T-helper 1 cell treated with Interleukin-12 subunit alpha and Interleukin-12 subunit beta and Interleukin-4 antibody, amounts not matched to agents 30 ng/mL and 1 ng/mL, for 36 hours (primary cell): ENCODE measurements around the gene TBCA. TPM values are rescaled to one million over a fixed set of nuclear protein-coding genes. Genes with fewer than 3 reads are reported as not detected.

ENCODE experiments used
- intact Hi-C: fragments of 100-400 bp; cut with micrococcal nuclease; formaldehyde crosslinking; loops from one replicate; pipeline ENCODE4 v1.15.1; 2024
- total RNA-seq: library from RNA; stranded (reverse); gene quantifications from 2 replicates; pipeline ENCODE4 v1.2.3, GENCODE V29; 2022

TBCA gene, protein sequence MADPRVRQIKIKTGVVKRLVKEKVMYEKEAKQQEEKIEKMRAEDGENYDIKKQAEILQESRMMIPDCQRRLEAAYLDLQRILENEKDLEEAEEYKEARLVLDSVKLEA
- total RNA-seq = 151 and 156 TPM in 2 replicates

DNA sequence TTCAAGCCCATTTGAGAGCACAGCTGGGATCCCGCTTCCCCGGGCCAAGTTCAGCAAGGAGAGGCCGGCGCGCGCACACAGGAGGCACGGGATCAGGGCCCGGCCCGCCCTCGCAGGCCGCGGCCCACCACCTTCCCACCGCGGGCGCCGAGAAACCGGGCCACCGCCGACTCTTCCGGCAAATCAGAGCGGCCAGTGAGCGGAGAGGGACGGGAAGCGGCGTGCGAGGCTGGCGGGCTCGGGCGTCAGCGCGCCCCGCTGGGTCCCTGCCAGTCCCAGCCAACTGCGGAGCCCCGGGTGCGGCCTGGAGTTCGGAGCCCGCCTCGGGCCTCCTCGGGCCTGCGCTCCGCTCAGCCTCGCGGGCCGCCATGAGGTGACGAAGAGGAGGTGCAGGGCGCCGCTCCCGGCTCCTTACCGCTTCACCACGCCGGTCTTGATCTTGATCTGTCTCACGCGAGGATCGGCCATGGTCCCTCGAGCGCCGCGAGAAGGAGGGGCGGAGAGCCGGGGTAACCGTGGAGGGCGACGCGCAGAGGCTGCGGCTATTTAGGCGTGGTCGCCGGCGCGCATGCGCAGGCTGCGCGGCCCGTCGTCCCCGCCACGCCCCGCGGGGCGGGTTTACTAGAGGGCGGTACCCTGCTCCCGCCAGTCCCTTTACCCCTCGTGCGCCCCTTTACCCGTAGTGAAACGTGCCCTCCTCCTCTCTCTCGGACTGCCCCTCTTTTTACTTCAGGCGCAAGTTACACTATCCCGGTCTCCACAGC lies at the start of gene TBCA:
Gene TBCA, minus strand, starts transcription at position 550 of the 764 bp plus-strand sequence. Its CDS starts 82 bp downstream, at position 468.
- intact Hi-C loops = loop anchor here (1.0 to 10.0 kb wide), 14 partner anchors 9 to 1839 kb away; partner anchors contain the start of genes AGGF1, AP3B1, ARSB and HOMER1

DNA sequence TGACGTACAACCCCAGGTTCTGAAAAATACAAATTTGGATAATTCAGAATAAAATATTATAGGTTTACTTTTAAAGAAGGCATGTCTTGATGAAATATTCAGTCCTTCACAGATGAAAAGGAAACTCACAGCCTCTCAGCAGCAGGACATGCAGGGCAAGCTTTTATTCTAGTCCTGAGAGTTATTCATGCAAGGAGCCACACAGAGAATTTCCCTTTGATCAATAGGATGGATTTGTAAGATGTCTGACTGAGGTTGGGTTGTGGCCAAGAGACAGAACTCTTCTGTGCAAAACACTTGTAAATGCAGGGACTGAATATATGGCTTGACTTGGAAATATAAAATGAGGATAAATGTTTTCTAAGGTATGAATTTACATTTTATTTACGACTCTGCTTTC lies 48.8 kb upstream of the TBCA start:
- intact Hi-C loops = no loop called here

DNA sequence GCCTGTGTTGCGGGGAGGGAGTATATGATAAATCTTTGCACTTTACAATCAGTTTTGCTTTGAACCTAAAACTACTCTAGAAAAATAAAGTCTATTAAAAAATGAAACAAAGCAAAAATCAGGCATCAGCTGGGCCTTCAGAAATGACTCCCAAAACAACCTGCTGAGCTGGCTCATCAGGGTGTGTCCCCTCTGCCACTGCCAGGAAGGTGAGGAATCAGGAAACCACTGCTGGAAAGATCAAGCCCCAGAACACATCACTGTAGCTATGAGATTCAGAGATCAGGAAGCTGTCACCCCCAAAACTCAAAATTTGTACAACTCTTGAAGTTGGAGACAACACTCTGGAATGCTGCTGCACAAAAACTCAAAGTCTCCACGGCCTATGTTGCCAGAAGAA lies 40.5 kb upstream of the TBCA start:
- intact Hi-C loops = no loop called here

DNA sequence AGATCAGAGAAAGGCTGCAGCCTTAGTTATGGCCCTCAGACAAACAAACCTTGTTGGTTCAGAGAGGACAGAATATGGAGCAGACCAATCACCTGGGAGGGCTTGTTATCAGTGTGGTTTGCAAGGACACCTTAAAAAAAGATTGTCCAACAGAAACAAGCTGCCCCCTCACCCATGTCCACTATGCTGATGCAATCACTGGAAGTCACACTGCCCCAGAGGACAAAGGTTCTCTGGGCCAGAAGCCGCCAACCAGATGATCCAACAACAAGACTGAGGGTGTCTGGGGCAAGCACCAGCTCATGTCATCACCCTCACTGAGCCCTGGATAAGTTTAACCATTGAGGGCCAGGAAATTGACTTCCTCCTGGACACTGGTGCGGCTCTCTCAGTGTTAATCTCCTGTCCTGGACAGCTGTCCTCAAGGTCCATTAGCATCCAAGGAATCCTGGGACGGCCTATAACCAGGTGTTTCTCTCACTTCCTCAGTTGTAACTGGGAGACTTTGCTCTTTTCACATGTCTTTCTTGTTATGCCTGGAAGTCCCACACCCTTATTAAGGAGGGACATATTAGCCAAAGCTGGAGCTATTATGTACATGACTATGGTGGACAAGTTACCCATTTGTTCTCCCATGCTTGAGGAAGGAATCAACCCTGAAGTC lies 36.9 kb upstream of the TBCA start:
- intact Hi-C loops = no loop called here

DNA sequence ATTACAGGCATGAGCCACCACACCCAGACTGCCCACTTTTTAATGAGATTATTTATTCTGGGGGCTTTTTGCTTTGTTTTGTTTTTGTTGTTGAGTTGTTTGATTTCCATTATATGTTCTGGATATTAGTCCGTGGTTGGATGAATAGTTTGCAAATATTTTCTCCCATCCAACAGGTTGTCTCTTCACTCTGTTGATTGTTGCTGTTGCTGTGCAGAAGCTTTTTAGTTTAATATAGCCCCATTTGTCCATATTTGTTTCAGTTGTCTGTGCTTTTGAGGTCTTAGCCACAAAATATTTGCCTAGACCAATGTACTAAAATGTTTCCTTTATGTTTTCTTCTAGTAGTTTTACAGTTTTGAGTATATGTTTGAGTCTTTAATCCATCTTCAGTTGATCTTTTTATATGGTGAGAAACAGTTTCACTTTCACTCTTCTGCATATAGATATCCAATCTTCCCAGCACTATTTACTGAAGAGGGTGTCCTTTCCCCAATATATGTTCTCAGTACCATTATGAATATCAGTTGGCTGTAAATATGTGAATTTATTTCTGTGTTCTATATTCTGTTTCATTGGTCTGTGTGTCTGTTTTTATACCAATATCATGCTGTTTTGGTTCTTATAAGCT lies 30.2 kb upstream of the TBCA start:
- intact Hi-C loops = no loop called here

DNA sequence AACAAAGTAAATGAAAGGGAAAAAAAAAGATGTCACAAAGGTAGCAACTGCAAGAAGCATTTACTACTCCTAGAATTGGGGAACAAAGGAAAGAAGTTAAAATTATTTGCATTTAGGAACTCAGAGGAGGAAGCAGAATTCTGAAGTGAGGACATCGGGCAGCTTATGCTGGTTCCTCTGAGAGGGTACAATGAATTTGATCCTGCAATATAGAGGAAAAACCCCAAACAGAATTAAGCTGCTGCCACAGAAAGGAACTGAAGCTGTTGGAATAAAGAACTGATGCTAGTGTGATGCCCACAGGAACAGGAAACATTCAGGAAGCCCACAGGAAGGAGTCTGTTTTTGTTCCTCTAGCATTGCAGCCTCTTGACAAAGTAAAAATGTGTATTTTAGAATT lies 22.3 kb upstream of the TBCA start:
- intact Hi-C loops = no loop called here

DNA sequence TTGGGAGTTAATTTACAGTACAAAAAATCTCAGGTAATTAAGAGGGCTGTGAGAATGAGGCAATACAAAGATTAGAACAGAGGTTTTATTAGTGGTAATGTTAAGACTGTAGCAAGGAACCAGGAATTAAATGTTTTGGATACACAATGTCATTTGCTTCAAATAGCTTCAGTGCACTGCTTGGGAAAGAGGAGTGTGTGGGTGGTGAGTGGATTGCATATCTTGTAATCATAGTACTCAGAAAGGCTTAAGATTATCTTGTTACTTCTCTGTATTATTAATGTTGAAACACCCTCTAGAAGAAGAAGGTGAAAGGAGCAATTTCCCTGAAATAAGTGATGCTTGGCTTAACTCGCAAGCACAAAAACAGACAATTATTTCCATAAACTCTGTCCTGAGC lies 21.0 kb upstream of the TBCA start:
- intact Hi-C loops = no loop called here

DNA sequence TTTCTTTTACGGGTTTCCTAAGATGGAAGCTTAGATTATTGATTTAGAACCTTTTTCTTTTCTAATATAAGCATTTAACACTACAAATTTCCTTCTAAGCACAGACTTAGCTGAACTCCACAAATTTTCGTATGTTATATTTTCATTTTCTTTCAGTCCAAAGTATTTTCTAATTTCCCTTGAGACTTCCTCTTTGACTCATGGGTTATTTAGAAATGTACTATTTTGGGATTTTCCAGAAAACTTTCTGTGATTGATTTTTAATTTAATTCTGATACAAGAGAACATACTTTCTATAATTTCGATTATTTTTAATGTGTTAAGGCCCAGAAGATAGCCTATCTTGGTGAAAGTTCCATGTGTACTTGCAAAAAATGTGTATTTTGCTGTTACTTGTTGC lies 19.7 kb upstream of the TBCA start:
- intact Hi-C loops = no loop called here

DNA sequence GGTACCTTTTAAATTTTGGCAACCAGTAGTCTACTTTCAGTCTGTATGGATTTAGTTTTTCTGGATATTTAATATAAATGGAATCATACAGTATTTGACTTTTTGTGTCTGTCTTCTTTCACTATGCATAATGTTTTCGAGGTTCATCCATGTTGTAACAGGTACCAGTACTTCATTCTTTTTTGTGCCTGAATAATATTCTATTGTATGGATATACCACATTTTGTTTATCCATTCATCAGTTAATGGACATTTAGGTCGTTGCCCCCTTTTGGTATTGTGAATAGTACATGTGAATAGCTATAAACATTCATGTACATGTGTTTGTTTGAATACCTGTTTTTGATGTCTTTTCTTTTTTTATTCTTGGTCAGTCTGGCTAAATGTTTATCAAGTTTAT lies 19.1 kb upstream of the TBCA start:
- intact Hi-C loops = no loop called here

DNA sequence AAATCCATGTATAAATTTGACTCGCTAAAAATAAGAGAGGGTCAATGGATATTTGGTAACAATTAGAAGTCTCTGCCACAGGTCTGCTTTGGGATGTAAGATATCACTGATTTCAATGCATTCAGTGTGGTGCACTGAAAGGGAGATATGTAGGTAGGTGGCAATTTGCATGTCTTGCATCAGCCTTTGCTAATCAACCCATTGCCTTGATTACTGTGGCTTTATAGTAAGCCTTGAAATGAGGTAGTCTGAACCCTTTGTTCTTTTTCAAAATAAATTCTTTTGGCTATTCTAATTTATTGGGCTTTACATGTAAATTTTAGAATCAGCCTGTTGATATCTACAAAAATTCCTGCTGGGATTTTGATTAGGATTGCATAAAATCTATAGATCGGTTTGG lies 15.8 kb upstream of the TBCA start:
- intact Hi-C loops = no loop called here

DNA sequence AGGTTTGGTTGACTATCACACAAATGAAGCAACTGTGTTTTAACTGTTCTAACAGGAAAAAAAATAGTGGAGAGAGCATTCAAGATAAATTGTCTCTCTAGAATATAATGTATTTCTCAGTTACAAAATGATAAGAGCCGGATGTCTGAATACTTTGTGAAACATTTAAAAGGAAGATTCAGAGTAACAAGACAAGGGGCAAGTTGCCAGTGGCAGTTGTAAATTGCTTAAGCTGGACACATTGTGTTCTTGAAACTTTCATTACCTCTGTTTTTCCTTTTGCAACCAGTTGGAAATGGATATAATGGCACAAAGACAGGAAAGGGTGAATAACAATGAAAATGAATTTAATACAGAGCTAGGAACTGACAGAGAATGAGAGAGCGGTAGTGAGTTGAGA lies 15.2 kb upstream of the TBCA start:
- intact Hi-C loops = no loop called here

DNA sequence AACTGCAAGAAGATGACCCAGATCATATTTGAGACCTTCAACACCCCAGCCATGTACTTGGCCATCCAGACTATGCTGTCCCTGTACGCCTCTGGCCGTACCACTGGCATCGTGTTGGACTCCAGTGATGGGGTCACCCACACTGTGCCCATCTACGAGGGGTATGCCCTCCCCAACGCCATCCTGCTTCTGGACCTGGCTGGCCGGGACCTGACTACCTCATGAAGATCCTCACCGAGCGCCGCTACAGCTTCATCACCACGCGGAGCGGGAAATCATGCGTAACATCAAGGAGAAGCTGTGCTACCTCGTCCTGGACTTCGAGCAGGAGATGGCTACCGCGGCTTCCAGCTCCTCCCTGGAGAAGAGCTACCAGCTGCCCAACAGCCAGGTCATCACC lies 9.1 kb upstream of the TBCA start:
- intact Hi-C loops = no loop called here

DNA sequence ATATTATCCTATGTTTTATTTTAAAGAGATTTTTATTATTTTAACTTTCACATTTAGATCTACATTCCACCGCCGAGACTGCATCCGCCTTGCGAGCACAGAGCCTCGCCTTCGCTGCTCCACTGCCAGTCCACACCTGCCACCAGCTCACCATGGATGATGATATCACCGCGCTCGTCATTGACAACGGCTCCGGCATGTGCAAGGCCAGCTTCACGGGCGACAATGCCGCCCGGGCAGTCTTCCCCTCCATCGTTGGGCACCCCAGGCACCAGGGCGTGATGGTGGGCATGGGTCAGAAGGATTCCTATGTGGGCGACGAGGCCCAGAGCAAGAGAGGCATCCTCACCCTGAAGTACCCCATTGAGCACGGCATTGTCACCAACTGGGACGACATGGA lies 8.6 kb upstream of the TBCA start:
- intact Hi-C loops = no loop called here

DNA sequence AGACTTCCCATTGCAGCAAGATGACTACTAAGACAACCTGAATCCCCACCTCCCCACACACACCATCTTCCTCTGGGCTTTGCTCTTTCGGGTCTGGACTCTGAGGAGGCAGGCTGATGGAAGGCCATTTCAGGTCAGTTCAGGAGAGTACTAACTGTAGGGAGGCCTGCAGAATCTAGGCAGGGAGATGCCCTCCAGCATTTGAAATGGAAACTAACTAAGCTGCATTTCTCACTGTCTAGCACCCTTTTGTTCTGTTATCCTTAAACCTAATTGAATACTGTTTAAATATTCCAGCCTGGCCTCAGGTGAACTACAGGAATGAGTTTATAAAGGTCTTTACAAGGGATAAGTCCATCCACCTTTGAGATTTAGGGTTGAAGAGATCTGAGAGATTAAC lies 4.9 kb upstream of the TBCA start:
- intact Hi-C loops = no loop called here

DNA sequence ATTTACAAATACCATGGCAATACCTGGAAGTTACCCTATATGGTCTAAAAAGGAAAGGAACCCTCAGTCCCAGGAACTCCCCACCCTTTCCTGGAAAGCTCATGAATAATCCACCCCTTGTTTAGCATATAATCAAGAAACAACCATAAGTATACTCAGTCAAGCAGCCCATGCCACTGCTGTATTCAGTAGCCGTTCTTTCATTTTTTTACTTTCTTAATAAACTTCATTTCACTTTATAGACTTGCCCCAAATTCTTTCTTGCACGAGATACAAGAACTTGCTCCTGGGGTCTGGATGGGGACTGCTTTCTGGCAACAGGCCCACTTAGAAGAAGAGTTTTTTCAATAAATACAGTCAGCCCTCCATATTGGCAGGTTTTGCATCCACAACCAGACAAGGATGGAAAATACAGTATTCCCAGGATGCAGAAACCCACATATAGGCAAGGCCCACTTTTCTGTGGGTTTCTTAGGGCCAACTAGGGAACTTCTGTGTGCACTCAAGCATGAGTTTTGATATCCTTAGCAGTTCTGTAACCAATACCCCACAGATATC lies 2.8 kb upstream of the TBCA start:
- intact Hi-C loops = loop anchor here (5.0 to 10.0 kb wide), 6 partner anchors 1208 to 1836 kb away; partner anchors contain the start of genes ARSB, HOMER1, IQGAP2 and JMY

DNA sequence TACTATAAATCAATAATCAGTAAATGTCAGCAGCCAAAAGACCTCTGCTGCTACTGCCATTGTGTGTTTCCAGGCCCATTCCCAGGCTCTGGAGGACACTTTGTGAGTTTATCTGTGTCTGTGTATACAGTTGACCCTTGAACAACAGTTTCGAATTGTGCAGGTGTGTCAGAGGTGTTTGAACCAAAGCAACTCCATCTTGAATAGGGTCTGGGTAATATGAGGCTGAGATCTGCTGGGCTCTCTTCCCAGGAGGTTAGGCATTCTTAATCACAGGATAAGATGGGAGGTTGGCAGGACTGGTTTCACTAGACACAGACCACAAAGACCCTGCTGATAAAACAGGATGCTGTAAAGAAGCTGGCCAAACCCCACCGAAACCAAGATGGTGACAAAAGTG lies 2.3 kb upstream of the TBCA start:
- intact Hi-C loops = loop anchor here (5.0 to 10.0 kb wide), 6 partner anchors 1209 to 1836 kb away; partner anchors contain the start of genes ARSB, HOMER1, IQGAP2 and JMY

DNA sequence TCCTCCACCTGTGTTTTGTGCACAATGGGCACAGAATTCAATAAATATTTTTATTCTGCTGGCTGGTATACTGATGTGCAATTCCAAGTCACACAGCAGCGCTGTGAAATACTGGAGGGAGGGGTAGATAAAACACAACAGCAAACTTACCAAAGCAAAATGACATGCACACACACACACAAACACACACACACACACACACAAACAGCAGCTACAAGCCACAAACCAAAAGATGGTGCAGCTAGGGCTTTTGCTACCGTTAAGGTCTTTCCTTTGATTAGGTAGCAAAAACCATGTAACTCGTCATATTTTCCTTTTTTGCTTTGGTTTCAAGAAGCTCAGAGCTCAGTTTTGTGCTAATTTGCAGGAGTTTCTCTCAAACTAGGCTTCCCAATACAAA lies 1.8 kb upstream of the TBCA start:
- intact Hi-C loops = loop anchor here (2.0 to 10.0 kb wide), 7 partner anchors 399 to 1837 kb away; partner anchors contain the start of genes ARSB, HOMER1, IQGAP2 and JMY

DNA sequence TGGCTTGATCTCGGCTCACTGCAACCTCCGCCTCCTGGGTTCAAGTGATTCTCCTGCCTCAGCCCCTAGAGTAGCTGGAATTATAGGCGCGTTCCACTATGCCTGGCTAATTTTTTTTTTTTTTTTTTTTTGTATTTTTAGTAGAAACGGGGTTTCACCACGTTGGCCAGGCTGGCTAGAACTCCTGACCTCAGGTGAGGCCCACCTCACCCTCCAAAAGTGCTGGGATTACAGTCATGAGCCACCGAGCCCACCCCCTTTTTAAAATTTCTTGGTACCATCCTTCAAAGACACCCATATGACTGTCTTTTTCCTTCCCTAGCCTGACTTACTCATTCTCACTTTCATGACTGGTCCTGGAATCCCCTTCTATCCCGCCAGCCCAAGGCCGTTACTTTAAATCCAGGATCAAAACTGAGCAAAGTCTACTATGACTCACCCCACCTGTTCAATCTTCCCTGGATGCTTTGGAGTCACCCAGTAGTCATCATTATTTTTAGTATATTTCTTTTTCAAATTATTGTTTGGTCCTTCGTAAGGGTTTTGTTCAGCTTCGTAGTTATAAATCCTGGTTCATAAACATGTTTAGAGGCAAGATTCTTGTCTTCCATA lies 1.2 kb upstream of the TBCA start:
- intact Hi-C loops = loop anchor here (2.0 to 10.0 kb wide), 7 partner anchors 399 to 1837 kb away; partner anchors contain the start of genes ARSB, HOMER1, IQGAP2 and JMY

DNA sequence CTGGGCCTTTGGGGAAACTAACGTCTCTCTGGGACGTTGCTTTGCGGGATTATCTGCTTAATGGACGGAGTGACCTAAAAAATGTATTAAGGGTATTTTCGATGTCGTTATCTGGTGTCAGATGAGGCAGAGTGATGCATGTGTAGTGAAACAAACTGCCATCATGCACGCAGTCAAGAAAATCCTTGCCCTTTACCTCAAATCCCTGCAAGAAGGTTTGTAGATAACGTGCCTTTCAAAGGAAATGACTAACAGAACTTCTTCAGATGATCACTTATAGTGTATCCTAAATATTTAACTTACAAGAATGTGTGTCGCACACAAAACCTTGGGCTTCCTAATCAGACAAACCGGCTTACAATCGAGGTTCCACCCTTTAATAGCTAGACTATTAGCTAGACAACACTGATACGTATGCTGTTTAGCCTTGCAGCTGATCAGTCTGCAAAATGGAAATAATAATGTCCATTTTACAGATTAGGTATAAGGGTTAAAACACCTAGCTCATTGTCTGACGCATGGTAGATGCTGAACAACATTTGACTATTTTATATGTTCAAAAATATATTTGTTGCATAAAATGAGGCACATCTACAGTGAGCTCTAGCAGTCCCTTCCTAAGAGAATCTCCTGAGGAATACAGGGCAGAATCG lies 541 bp upstream of the TBCA start:
- intact Hi-C loops = loop anchor here (1.0 to 10.0 kb wide), 11 partner anchors 284 to 1838 kb away; partner anchors contain the start of genes AGGF1, AP3B1, ARSB and HOMER1
